GM18505 (cell line): ENCODE measurements around the gene TNF.
"Not testable (repeated sequence)": the region's sequence is repeated elsewhere in the genome, so short reads cannot be mapped to it uniquely, and the experiment has no call there.

ENCODE experiments used
- ATAC-seq: cut with Tn5 transposase; IDR thresholded peaks from one replicate; pipeline ENCODE4 v1.9.1; 2021; ENCODE audit not compliant: unreplicated experiment
- POLR2A ChIP-seq: IDR thresholded peaks from 4 replicates; pipeline ENCODE4 v1.6.1; 2011; ENCODE audit warnings: borderline replicate concordance; ENCODE audit not compliant: insufficient read depth, insufficient read length; ENCODE audit errors: extremely low read depth

TNF gene

GRCh38 chr6:31579546-31580437, 4.4 kb downstream of the TNF start:
- ATAC-seq, result no peak
- peak; percentile 47 for TF ChIP-seq POLR2A

- no peak for ATAC-seq
- no peak for TF ChIP-seq POLR2A
These were observed 5.0 kb downstream of the TNF start for GRCh38 chr6:31580438-31580740.

- TF ChIP-seq POLR2A, result peak; percentile 74
- ATAC-seq, result peak; percentile 47
These were observed 5.6 kb downstream of the TNF start for GRCh38 chr6:31580807-31581433.

GRCh38 chr6:31581434-31582229, 6.3 kb downstream of the TNF start:
- no peak for ATAC-seq
- no peak for TF ChIP-seq POLR2A

- no peak for ATAC-seq
These were observed 6.9 kb downstream of the TNF start, which contains the start of gene LTB for GRCh38 chr6:31582230-31582643. LTB (minus strand) TSS chr6:31582424; CDS start chr6:31582417, 7 bp downstream.

GRCh38 chr6:31585491-31585890, 10.1 kb downstream of the TNF start:
- no peak for ATAC-seq
- no peak for TF ChIP-seq POLR2A

More at GRCh38 chr6:31582230-31582643, 6.9 kb downstream of the TNF start, which contains the start of gene LTB:
- TF ChIP-seq POLR2A, result peak; percentile 71

GRCh38 chr6:31586008-31586407, 10.6 kb downstream of the TNF start, which contains the start of gene LST1:
LST1 (plus strand) TSS chr6:31586277; CDS start chr6:31587300, 1,023 bp downstream.
- no peak for TF ChIP-seq POLR2A
- ATAC-seq, result no peak

- TF ChIP-seq POLR2A, result peak; percentile 45
- ATAC-seq, result no peak
These were observed 11.4 kb downstream of the TNF start for GRCh38 chr6:31586599-31587281.

GRCh38 chr6:31587791-31588777, 12.7 kb downstream of the TNF start:
- ATAC-seq, result no peak
- TF ChIP-seq POLR2A, result peak; percentile 1

- TF ChIP-seq POLR2A, result no peak
- no peak for ATAC-seq
These were observed 13.7 kb downstream of the TNF start for GRCh38 chr6:31588871-31589650.

- not testable (repeated sequence) for ATAC-seq
These were observed 15.3 kb downstream of the TNF start for GRCh38 chr6:31590691-31591090.
